GM18507 (cell line): ENCODE results near the gene PHLPP1.
"Not testable (repeated sequence)": the region's sequence is repeated elsewhere in the genome, so short reads cannot be mapped to it uniquely, and the experiment has no call there.

Experiments
- DNase-seq: peaks from one replicate; pipeline ENCODE4 v3.0.0; 2011; ENCODE audit warnings: low read depth; ENCODE audit not compliant: insufficient read length; ENCODE audit errors: extremely low spot score
- FAIRE-seq: peaks from 2 replicates; lab custom pipeline; 2011; peaks lifted over from hg19 to GRCh38; lab: Jason Lieb, UNC

Gene PHLPP1

DNA sequence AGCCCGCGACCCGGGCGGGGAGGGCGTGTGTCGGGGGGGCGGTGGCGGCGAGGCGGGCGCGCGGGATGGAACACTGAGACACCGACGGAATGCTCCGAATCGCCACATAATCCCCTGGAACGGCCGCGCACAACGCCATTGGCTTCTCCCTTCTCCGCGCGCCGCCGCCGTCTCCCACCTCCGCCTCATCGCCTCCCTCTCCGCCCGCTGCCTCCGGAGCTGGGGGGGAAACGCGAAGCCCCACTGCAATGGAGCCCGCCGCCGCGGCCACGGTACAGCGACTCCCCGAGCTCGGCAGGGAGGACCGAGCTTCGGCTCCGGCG is at the start of gene PHLPP1:
PHLPP1 (plus strand) TSS at position 106 of the 323 bp plus-strand sequence; CDS start at position 249, 143 bp downstream.
- no peak for FAIRE-seq

DNA sequence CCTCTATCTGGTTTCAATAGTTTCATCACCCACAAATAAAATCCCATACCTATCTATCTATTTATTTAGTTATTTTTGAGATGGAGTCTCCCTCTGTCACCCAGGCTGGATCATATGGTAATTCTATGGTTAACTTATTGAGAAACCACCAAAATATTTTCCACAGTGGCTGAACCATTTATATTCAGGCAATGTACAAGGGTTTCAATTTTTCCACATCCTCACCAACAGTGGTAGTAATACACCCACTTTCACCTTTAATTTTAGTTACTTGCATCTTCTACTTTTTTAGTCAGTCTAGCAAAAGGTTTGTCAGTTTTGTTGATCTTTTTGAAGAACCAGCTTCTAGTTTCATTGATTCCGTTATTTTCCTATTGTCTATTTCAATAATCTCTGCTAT is 46.1 kb upstream of the PHLPP1 start:
- FAIRE-seq (no peak), DNase-seq (no peak)

More for the DNA sequence above, at the start of gene PHLPP1:
- DNase-seq = peak; percentile 14

DNA sequence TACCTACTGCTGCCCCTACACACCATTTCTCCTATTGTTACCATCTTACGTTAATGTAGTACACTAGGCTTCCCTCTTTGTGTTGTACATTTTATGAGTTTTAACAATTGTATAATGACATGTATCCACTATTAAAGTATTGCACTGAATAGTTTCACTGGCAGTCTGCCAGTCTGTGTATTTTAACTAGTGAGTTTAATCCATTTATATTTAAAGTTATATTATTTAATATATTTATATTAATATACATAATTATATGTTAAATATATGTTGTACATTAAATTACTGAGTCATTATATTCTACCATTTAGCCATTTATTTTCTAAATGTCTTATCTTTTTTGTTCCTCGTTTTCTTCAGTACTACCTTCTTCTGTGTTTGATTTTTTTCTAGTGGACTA is 44.8 kb upstream of the PHLPP1 start:
- DNase-seq = no peak

DNA sequence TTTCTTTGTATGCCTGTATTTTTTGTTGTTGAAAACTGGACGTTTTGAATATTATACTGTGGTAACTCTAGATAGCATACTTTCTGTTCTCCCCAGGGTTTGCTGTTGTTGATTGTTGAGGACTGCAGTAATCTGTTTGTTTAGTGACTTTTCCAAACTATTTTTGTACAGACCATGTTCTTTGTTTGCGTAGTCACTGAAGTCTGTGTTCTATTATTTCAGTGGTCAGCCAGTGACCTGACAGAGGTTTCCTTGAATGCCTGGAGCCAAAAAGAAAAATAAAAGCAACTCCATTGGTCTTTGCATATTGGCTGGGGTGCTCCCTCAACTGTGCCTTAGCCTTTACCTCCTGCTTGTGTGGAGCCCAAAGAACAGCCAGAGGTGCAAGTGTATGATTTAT is 42.7 kb upstream of the PHLPP1 start:
- no peak for DNase-seq
- FAIRE-seq = no peak

More for the DNA sequence above, 44.8 kb upstream of the PHLPP1 start:
- no peak for FAIRE-seq

- DNase-seq = no peak
- FAIRE-seq = no peak
These were observed 36.4 kb upstream of the PHLPP1 start for GRCh38 chr18:62678847-62679485.

GRCh38 chr18:62682371-62682770 is 33.0 kb upstream of the PHLPP1 start:
- no peak for FAIRE-seq
- no peak for DNase-seq

DNA sequence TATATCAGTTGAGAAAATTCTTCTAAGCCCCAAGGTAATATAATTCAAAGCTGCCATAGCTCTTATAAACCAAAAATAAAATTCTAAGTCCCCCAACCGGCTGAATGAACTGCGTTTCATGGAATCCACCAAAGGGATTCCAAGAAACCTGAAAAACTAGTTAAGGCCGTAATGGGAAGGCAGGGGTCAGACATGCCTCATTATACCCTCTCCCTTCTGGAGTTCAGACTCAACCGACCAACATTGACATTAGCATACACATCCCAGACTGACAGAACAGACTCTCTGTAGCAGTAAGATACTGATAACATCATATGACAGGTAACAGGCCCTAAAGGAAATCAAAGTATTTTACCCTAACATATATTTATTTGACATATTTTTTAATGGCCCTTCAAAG is 31.4 kb upstream of the PHLPP1 start:
- DNase-seq = no peak
- no peak for FAIRE-seq

DNA sequence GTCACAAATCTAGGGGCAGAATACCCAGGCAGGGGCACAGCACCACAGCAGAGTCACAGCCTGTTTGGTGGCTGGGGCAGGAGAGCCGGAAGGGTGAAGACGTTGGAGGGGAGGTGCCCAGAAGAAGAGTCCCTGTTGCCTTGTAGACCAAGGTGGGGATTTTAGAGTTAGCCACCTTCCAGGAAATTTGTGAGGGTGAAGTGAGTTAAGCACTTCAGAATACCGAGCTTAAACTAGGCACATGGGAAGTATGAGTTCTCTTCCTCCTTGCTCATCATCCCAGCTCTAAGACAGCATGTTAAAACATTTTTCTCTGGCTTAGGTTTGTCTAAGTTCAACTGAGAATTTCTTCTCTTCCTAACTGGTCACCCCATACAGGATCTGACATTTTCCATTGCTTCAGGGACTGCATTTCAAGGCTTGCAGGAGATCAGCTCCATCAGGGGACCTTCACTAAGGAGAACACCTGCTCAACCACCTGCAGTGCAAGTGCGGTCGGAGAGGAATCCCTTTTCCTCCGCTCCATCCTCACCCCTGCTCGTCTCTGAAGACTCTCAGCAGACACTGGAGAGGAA is 26.5 kb upstream of the PHLPP1 start:
- no peak for FAIRE-seq
- no peak for DNase-seq

DNA sequence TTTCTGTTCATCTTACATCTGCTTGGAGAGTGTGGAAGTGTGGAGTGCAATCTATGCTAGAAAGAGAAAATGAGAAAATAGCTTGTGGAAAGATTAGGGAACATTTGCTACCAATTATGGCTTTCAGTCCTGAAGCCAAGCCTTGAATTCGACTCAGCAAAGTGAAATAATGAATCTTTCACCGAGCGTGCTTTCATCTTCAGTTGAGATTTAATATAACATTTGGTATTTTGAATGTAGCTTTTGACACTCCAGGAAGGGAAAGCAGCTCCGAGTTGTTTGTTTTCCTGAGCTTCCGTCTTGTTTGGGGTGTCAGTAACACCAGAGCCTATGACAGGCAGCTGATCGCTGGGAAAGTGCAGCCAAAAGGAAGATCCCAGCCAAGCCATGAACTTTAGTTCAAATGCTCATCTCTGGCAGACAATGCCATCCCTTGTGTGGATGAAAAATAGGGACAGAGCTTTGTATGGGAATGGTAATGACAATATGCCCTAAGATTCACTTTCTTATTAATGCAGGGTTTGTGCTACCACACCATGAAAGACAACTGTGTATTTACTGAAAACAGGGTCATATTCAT is 25.0 kb upstream of the PHLPP1 start:
- no peak for FAIRE-seq
- DNase-seq = no peak

DNA sequence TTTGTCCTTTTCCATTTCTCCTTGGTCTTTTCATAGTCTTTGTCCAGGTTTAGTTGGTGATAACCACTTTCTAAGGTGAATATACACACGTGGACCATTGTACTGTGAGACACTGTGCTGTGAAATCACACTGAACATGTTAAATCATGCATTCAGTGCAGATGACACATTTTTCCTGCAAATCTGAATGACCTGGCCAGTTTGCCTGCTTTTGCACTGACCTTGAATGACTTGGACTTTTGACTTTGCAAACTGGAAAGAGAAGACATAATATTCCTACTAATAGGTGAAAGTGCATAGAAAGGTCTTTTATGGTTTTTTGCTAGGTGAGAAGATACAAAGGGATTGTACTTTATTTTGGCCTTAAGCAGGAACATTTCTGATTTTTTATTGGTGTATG is 21.7 kb upstream of the PHLPP1 start:
- no peak for FAIRE-seq

DNA sequence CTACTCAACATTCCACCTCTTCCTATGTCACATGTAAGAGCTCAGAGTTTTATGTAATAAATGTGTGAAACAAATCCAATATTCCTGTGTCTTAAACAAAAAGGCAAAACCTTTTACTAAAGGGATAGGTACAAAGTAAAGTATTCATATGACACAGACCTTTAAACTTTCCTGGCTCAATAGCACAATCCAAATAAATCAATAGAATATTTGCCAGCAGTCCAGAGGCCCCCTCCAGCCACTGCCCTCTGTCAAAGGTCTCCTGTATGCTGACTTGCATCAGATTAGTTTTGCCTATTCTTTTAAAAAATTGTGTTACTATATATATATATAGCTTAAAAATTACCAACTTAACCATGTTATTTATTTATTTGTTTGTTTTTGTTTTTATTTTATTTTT is 17.7 kb upstream of the PHLPP1 start:
- no peak for DNase-seq
- FAIRE-seq = no peak

More for the DNA sequence above, 21.7 kb upstream of the PHLPP1 start:
- DNase-seq = no peak

GRCh38 chr18:62702259-62702658 is 13.1 kb upstream of the PHLPP1 start:
- DNase-seq = no peak
- FAIRE-seq = no peak

- FAIRE-seq, DNase-seq: not testable (repeated sequence)
These were observed 8.5 kb upstream of the PHLPP1 start for GRCh38 chr18:62706879-62707278.

- not testable (repeated sequence) for DNase-seq, FAIRE-seq
These were observed 5.4 kb upstream of the PHLPP1 start for GRCh38 chr18:62709908-62710307.

- DNase-seq (no peak), FAIRE-seq (no peak)
These were observed 4.9 kb upstream of the PHLPP1 start for GRCh38 chr18:62710417-62710816.

DNA sequence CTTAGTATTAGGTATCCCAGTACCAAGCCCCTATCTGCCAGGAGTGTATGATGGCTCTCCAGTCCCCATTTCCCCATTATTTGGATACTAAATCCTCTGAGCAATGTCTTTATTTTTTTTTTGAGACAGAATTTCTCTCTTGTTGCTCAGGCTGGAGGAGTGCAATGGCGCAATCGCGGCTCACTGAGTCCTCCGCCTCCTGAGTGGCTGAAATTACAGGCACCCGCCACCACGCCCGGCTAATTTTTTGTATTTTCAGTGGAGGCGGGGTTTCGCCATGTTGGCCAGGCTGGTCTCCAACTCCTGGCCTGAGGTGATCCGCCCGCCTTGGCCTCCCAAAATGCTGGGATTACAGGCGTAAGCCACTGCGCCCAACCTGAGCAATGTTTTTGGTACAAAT is 3.6 kb upstream of the PHLPP1 start:
- no peak for DNase-seq

DNA sequence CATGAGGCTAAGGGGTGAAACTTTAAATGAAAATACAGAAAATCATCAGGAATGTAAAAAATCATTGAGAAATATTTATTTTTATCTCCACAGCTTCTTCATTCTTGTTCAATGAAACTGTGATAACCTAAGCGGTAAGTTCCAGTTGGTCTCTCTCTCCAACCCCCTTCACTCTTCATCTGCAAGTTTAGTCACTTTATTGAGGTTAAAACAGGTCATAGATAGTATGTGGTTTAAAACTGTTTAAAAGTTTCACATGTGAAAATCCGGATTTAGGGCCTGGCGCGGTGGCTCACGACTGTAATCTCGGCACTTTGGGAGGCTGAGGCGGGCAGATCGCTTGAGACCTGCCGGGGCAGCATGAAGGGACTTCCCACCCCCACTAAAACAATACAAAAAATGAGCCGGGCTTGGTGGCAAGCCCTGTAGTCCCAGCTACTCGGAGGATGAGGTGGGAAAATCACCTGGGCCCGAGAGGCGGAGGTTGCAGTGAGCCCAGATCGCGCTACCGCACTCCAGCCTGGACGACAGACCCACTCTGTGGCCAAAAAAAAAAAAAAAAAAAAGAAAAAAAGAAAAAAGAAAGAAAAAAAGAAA is 1.6 kb upstream of the PHLPP1 start:
- DNase-seq = no peak

More for the DNA sequence above, 3.6 kb upstream of the PHLPP1 start:
- no peak for FAIRE-seq

GRCh38 chr18:62714671-62715435 is 488 bp upstream of the PHLPP1 start:
- peak; percentile 99 for FAIRE-seq
- DNase-seq = peak; percentile 89

More for the DNA sequence above, 1.6 kb upstream of the PHLPP1 start:
- no peak for FAIRE-seq

DNA sequence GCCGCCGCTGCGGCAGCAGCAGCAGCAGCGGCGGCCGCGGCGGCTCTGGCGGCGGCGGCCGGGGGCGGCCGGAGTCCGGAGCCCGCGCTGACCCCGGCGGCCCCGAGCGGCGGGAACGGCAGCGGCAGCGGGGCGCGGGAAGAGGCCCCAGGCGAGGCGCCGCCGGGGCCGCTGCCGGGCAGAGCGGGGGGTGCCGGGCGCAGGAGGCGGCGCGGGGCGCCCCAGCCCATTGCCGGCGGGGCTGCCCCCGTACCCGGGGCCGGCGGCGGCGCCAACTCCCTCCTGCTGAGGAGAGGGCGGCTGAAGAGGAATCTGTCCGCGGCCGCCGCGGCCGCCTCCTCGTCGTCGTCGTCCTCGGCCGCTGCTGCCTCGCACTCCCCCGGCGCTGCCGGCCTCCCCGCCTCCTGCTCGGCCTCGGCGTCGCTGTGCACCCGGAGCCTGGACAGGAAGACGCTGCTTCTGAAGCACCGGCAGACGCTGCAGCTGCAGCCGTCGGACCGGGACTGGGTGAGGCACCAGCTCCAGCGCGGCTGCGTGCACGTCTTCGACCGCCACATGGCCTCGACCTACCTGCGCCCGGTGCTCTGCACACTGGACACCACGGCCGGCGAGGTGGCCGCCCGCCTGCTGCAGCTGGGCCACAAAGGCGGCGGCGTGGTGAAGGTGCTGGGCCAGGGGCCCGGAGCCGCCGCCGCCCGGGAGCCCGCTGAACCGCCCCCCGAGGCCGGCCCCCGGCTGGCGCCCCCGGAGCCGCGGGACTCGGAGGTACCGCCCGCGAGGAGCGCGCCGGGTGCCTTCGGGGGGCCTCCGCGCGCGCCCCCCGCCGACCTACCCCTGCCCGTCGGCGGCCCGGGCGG is 646 bp downstream of the PHLPP1 start:
- DNase-seq = peak; percentile 28
- FAIRE-seq = peak; percentile 60
